Loucy (cell line): Measurements from ENCODE around the gene HDGF.

Source experiments
- EZH2phosphoT487 ChIP-seq: fragments of 200-600 bp; IDR thresholded peaks from 2 replicates; pipeline ENCODE4 v1.6.1; 2018; ENCODE audit warnings: antibody characterized with exemption, mild to moderate bottlenecking, moderate library complexity, borderline replicate concordance
- TF ChIP-seq, protein P1 (sequence below): fragments of 200-600 bp; sonication (generic); conservative IDR thresholded peaks from 2 replicates; pipeline ENCODE4 v1.5.1; 2014; ENCODE audit warnings: mild to moderate bottlenecking, antibody characterized with exemption, low read length

GRCh38 chr1:156738407-156738806 lies 13.1 kb downstream of the HDGF start:
- TF ChIP-seq, protein P1, sequence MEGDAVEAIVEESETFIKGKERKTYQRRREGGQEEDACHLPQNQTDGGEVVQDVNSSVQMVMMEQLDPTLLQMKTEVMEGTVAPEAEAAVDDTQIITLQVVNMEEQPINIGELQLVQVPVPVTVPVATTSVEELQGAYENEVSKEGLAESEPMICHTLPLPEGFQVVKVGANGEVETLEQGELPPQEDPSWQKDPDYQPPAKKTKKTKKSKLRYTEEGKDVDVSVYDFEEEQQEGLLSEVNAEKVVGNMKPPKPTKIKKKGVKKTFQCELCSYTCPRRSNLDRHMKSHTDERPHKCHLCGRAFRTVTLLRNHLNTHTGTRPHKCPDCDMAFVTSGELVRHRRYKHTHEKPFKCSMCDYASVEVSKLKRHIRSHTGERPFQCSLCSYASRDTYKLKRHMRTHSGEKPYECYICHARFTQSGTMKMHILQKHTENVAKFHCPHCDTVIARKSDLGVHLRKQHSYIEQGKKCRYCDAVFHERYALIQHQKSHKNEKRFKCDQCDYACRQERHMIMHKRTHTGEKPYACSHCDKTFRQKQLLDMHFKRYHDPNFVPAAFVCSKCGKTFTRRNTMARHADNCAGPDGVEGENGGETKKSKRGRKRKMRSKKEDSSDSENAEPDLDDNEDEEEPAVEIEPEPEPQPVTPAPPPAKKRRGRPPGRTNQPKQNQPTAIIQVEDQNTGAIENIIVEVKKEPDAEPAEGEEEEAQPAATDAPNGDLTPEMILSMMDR = no peak
- no peak for TF ChIP-seq EZH2phosphoT487
